Erythroblast (primary cell): ENCODE data around the gene IL32.

Experiments
- DNase-seq, 2 experiments: peaks; one replicate each; lab custom pipeline; 2025; lab: John Stamatoyannopoulos, UW
- GATA1 ChIP-seq: IDR thresholded peaks from 2 replicates; pipeline ENCODE4 v1.6.1; 2011; ENCODE audit warnings: low read depth, mild to moderate bottlenecking, control low read depth, low read length, moderate library complexity
- POLR2A ChIP-seq: IDR thresholded peaks from 2 replicates; pipeline ENCODE4 v1.6.1; 2011; ENCODE audit warnings: mild to moderate bottlenecking, low read length

Gene IL32

DNA sequence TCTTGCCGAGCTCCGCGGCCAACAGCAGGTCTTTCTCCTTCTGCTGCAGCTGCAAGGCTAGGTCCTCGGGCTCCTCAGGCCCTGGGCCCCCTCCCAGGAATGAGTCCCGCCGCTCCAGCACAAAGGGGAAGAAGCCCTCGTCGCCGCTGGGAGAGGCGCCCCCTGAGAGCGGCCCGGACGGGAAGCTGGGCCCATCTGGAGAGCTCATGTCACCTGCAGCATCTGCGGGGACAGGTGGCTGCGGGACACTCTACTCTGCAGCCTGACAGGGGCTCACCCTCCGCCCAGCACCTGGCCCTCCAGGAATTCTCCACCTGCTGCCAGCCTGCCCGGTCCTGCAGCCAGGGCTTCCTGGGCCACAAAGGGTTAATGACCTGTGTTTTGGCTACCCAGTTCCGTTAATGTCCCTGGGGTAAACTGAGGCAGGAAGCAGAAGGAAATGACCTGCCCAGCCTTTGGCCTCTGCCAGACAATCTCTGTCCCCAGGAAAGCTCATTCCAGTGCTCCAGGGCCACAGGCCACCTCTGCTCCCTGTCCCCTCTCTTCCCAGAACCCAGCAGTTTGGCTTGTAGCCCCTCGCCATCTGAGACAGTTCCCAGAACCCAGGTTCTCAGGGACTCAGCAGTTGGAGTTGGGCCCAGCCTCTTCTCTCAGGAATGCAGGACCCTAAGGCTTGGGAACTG is 30.0 kb upstream of the IL32 start:
- TF ChIP-seq POLR2A (no peak), GATA1 (no peak)
- DNase-seq: no peak

DNA sequence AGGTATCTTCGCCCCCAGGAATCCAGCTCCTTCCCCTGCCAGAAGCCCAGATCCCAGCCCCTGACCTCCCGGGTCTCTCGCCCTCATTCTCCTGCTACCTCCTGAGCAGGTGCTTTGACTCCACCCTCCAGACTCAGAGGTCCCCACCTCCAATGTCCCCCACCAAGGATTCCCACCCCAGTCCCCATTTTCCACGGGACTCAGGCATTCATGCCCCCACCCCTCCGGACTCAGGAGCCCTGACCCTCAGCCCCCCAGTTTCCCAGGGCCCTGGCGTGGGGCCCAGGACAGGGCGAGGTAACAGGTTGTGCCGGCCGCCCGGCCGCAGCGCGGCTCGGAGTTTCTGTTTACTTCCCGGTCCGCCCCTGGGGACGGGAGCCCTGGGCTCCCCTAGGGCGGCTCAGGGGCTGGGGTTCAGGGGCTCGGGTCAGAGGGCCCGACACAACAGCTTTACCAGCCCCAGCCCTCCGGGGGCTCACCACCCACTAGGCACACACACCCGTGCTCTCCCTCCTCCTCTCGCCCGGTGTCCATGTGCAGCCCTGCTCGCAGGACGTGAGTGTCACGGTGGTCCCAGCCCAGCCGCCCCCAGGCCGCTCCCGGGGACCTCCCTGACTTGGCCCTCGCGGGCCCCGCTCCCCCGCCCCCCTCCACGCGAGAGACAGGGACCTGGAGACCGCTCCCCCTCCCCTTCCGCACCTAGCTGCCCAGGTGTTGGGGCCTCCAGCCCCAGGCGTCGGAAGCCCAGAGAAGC is 29.3 kb upstream of the IL32 start:
- no peak for DNase-seq
- TF ChIP-seq POLR2A (no peak), GATA1 (no peak)

DNA sequence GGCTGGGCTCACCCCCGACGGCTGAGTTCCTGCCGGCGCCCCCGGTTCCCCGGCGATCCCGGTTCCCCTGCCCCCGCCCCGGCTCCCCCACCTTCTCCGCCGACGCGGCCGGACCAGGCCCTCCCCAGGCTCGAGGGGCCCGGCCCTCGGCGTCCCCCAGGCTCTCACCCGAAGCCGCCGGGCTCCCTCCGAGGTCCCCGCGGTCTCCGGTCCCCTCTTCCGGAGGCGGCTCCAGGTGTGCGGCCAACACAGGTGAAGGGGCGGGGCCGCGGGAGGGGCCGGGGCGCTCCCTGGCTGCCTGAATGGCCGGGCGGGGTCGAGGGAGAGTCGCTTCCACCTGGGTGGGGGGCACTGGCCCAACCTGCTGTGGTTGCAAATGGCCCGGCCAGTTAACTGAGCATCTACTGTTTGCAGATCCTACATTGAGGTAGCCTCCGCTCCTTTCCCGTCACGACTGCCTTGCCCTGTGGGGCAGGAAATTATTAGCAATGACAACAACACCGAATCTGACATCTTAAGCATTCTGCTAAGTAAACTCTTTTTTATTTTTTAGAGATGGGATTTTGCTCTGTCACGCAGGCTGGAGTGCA is 28.6 kb upstream of the IL32 start, which contains the start of gene BICDL2:
TSS of gene BICDL2 (minus strand) at position 219 of the 590 bp plus-strand sequence. CDS start 1,448 bp downstream, outside the sequence.
- no peak for DNase-seq
- TF ChIP-seq POLR2A: no peak
- TF ChIP-seq GATA1: no peak

DNA sequence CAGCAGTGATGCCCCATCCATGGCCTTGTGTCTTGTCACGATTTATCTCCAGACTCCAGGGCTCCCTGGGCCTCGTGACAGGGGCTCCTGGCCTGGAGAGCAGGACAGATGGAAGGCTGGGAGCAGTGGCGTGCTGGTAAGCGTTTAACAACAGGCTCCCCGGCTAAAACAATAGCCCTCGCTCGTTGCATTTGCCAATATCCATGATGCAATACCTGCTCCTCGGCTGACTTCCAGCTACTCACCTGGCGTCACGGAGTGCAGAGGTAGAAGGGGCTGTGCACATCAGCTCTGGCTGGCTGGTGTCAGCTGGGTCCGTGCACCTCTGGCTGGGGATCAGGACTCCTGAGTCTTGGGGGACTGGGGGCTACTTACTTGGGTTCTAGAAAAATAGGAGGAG is 27.2 kb upstream of the IL32 start:
- DNase-seq: no peak
- TF ChIP-seq GATA1: no peak
- no peak for TF ChIP-seq POLR2A

DNA sequence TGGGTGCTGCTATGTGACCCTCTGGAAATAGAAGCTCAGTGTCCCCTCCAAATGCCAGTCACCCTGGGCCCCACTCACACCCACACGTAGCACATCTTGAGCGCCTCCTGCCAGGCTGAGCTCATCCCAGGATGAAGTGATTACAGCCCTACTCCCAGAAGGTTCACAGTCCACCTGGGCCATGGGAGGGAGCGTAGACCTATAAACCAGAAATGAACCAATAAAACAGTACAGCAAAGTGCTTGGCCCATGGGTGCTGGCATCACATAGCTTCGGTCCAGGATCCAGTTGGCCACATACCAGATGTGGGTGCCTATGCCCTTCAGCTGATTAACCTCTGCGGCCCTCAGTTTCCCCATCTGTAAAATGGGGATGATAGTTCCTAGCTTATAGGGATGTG is 26.5 kb upstream of the IL32 start:
- DNase-seq: no peak
- no peak for TF ChIP-seq POLR2A
- TF ChIP-seq GATA1: no peak

DNA sequence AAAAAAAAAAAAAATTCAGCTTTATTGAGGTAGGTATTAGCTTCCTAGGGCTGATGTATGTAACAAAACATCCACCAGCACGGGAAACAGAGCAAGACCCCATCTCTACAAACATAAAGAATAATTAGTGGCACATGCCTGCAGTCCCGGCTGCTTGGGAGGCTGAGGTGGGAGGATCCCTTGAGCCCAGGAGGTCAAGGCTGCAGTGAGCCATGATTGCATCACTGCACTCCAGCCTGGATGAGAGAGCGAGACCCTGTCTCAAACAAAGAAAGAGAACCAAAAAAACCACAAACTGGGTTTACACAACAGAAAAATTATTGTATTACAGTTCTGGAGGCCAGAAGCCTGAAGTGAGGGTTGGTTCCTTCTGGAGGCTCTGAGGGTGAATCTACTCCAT is 23.1 kb upstream of the IL32 start:
- TF ChIP-seq POLR2A: no peak
- TF ChIP-seq GATA1: no peak
- no peak for DNase-seq

DNA sequence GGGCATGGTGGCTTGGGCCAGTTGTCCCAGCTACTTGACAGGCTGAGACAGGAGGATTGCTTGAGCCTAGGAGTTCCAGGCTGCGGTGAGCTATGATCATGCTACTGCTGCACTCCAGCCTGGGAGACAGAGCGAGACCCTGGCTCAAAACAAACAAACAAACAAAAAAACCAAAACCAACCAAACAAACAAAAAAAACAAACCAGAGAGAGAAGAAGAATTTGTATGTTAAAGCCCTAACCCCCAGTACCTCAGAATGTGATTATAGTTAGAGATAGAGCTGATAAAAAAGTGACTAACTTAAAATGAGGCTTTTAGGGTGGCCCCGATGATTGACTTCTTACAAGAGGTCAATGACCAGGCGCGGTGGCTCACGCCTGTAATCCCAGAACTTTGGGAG is 20.7 kb upstream of the IL32 start:
- TF ChIP-seq GATA1 (no peak), POLR2A (no peak)
- DNase-seq: no peak

DNA sequence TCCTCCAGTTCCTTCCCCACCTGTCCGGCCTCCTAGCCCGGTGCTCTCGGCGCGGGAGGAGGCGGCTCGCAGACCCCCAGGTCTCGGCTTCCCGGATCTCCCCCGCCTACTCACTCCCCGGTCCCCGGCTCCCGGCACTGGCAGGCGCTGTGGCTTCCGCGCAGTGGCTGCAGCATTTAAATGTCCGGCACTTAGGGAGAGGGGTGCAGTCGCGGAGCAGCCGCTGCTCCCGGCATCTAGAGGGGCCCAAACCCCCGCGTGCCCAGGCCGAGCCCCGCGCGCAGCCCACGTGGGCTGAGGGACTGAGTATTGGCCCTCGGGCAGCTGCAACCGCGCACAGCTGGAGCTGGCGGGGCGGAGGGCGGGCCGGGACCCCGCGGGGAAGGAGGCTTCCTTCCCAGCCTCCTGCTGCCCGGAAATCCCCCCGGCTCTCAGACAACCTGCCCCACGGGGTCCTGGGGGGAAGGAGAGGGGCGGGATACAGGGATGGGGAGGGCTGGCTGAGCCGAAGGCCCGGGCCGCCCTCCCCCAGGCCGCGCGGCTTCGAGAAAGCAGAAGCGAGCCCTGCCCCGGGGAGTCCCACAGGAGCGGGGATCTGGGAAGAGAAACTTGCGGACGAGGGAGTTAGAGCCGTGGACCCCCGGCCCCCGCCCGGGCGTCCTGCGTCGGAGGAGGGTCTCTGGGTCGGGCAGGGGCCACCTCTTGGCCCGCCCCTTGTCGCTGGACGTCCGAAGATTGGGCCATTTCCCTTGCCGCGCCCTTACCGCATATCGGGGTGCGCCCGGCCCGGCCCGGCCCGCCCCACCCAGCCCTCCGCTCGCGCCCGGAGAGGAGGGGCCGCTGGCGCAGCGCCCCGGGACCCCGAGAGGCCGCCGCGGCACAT is 19.4 kb upstream of the IL32 start, which contains the start of gene MMP25:
TSS of gene MMP25 (plus strand) at position 804 of the 883 bp plus-strand sequence. CDS start 357 bp downstream, outside the sequence.
- DNase-seq: no peak
- TF ChIP-seq POLR2A (no peak), GATA1 (no peak)

DNA sequence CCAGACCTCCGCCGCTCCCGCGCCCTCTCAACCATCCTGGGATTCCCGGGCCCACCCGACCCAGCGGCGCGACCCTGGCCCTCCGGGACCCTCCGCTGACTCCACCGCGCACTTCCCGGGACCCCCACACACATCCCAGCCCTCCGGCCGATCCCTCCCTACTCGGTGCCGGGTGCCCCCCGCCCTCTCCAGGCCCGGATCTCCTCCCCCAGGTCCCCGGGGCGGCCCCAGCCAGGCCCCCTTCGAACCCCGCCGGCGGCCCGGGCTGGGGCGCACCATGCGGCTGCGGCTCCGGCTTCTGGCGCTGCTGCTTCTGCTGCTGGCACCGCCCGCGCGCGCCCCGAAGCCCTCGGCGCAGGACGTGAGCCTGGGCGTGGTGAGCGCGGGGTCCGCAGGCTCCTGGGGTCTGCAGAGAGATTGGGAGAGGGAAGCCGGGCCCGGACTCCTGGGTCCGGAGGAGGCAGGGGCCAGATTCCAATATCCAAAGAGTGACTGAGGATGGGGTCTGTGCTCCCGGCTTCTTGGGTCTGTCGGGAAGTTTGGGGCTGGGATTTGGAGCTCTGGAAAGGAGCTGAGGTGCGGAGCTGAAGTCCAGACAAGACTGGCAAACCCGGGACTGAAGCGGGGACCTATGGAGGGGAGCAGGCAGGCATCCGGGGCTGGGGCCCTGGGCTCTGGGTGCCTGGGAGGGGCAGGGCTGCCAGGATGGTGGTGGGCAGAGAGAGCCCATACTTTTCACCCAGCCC is 18.6 kb upstream of the IL32 start:
- no peak for DNase-seq
- TF ChIP-seq GATA1 (no peak), POLR2A (no peak)

DNA sequence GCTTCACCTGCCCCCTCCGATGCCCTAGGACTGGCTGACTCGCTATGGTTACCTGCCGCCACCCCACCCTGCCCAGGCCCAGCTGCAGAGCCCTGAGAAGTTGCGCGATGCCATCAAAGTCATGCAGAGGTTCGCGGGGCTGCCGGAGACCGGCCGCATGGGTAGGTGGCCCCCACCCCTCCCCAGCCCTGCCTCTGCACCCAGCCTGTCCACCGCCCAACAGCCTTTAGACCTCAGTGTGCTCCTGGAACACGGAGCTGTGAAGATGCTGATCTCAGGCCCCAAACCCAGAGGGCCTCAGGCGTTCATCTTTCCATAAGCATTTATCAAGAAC is 18.1 kb upstream of the IL32 start:
- DNase-seq: no peak
- TF ChIP-seq POLR2A: no peak
- TF ChIP-seq GATA1: no peak

DNA sequence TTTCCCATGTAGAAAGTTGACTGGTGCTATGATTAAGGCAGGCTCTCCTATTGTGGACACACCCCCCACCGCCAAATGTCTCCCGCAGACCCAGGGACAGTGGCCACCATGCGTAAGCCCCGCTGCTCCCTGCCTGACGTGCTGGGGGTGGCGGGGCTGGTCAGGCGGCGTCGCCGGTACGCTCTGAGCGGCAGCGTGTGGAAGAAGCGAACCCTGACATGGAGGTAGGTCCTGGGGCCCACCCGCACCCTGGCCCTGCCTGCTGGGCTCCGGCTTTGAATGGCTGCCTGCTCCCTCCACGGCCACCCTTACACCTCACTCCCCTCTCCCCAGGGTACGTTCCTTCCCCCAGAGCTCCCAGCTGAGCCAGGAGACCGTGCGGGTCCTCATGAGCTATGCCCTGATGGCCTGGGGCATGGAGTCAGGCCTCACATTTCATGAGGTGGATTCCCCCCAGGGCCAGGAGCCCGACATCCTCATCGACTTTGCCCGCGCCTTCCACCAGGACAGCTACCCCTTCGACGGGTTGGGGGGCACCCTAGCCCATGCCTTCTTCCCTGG is 15.4 kb upstream of the IL32 start:
- no peak for DNase-seq
- TF ChIP-seq GATA1 (no peak), POLR2A (no peak)

DNA sequence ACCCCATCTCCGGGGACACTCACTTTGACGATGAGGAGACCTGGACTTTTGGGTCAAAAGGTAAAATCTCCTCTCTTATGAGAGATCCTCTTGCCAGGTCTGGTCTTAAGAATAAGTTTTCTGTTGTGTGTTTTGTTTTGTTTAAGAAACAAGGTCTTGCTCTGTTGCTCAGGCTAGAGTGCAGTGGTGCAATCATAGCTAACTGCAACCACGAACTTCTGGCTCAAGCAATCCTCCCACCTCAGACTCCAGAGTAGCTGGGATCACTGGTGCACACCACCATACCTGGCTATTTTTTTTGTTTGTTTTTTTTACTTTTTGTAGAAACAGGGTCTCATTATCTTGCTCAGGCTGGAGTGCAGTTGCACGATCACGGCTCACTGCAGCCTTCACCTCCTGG is 15.0 kb upstream of the IL32 start:
- DNase-seq: no peak
- TF ChIP-seq GATA1: no peak
- TF ChIP-seq POLR2A: no peak
